GM06990 (cell line): ENCODE results near the gene MIX23.

ENCODE experiments used
- DNase-seq: peaks from one replicate; pipeline ENCODE4 v3.0.0-alpha.2; 2011; ENCODE audit not compliant: insufficient read length; ENCODE audit errors: extremely low read depth
- H3K27me3 ChIP-seq: replicated peaks from 2 replicates; pipeline ENCODE4 v1.6.0; 2011; ENCODE audit warnings: low read length; ENCODE audit not compliant: control insufficient read depth, insufficient read depth
- H3K36me3 ChIP-seq: 2 replicates; pipeline ENCODE4 v1.5.1; 2011; ENCODE audit warnings: low read length; ENCODE audit not compliant: control insufficient read depth, insufficient read depth
- H3K4me3 ChIP-seq: replicated peaks from 2 replicates; pipeline ENCODE4 v1.5.1; 2011; ENCODE audit warnings: low read depth, mild to moderate bottlenecking, control low read depth, low read length
- TF ChIP-seq, protein P1 (sequence below): IDR thresholded peaks from 2 replicates; pipeline ENCODE4 v1.5.1; 2011; ENCODE audit warnings: low read length, control low read depth, mild to moderate bottlenecking, inconsistent platforms; ENCODE audit not compliant: insufficient read depth, poor library complexity, severe bottlenecking

MIX23 gene

DNA sequence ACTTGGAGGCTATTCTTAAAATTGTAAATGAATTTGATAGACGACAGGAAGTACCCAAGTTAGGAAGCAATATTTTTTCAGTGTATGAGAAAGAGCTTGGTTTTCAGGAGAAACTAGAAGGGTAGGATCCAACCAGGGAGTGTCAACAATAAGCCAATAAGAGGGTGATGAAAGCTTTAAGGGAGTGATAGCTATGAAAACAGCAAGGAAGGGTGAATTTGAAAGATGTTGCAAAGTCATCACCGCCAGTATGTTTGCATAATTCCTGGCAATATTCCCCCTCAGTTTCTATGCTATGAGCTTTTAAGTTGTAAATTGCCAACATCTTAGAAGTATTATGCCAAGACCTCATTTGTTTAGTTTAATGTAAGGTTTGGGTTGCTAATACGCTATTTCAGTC is 69.8 kb downstream of the MIX23 start:
- H3K36me3 ChIP-seq, result no peaks in the 10 kb centered on the region
- no peak for DNase-seq
- TF ChIP-seq, protein P1, sequence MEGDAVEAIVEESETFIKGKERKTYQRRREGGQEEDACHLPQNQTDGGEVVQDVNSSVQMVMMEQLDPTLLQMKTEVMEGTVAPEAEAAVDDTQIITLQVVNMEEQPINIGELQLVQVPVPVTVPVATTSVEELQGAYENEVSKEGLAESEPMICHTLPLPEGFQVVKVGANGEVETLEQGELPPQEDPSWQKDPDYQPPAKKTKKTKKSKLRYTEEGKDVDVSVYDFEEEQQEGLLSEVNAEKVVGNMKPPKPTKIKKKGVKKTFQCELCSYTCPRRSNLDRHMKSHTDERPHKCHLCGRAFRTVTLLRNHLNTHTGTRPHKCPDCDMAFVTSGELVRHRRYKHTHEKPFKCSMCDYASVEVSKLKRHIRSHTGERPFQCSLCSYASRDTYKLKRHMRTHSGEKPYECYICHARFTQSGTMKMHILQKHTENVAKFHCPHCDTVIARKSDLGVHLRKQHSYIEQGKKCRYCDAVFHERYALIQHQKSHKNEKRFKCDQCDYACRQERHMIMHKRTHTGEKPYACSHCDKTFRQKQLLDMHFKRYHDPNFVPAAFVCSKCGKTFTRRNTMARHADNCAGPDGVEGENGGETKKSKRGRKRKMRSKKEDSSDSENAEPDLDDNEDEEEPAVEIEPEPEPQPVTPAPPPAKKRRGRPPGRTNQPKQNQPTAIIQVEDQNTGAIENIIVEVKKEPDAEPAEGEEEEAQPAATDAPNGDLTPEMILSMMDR, result no peak
- no peaks in the 10 kb centered on the region for H3K27me3 ChIP-seq
- no peak overlapping the region for H3K4me3 ChIP-seq

DNA sequence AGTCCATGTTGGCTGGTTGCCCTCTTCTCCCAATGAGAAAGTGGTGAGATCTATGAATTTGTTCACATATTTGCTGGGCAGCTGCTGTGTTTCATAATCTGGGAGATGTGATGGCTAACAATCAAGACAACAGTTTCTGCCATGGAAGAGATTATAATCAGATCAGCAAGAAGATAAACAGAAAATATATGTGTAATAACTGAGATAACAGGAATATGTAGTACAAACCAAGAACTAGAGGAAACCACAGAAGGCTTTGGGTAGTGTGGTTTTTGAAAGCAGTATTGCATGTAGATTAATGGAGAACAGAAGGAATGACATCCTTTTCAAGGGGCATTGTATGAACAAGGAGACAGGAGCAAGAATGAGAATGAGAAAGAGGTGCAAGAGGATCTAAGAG is 70.2 kb downstream of the MIX23 start:
- H3K4me3 ChIP-seq, result no peak overlapping the region
- no peak for DNase-seq
- TF ChIP-seq, protein P1, result no peak
- no peaks in the 10 kb centered on the region for H3K36me3 ChIP-seq
- no peaks in the 10 kb centered on the region for H3K27me3 ChIP-seq

DNA sequence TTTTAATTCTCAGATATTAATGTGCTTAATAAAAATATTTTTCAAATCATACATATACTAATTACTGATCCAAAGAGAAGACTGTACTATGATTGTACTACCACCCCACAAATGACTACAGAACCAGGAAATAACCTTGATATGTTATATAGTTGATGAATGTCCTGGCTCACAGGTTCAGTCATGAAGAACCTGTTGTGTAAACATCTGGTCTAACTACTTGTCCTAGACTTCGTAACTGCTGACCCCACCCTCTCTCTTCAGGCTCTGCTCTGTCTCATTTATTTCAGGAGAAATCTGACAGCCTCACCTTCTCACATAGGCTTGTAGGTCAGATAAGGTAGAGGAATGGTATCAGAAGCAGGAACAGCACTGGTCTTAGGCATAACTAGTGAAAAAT is 72.7 kb downstream of the MIX23 start:
- no peak for DNase-seq
- Histone ChIP-seq H3K4me3 (no peak overlapping the region), H3K36me3 (no peaks in the 10 kb centered on the region), H3K27me3 (no peaks in the 10 kb centered on the region)
- TF ChIP-seq, protein P1, result no peak
